OCI-LY1 (cell line): ENCODE measurements around the gene TRIM39.

Experiments
- EZH2 ChIP-seq: fragments of 200-600 bp; sonication (generic), shearing (Covaris generic); IDR thresholded peaks from 2 replicates; pipeline ENCODE4 v1.8.0; 2017; ENCODE audit warnings: borderline replicate concordance, mixed run types, mild to moderate bottlenecking, antibody characterized with exemption, low read length, moderate library complexity, mixed read lengths
- TF ChIP-seq, protein P1 (sequence below): fragments of 200-600 bp; sonication (generic), shearing (Covaris generic); IDR thresholded peaks from 2 replicates; pipeline ENCODE4 v1.5.1; 2017; ENCODE audit warnings: mild to moderate bottlenecking, antibody characterized with exemption, low read length, moderate library complexity, mixed read lengths

DNA sequence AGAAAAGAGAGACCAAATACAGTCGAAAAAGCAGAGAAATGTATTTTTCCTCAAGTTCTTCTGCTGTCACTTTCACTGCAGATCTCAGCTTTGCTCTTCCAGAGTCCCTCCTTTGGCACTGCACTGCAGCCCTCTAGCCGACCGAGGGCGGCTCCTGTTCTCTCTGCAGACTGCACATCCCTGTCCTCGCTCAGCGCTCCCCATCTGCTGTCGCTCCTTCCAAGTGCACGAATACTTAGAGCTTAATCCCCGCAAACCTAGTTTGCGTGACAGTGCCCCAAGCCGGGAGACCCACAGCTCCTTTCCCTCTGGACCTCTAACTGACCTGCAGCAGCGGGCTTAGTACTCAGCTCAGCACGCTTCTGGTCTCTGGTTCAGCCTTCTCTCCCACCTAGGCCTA lies 33.4 kb downstream of the TRIM39 start:
- TF ChIP-seq, protein P1, sequence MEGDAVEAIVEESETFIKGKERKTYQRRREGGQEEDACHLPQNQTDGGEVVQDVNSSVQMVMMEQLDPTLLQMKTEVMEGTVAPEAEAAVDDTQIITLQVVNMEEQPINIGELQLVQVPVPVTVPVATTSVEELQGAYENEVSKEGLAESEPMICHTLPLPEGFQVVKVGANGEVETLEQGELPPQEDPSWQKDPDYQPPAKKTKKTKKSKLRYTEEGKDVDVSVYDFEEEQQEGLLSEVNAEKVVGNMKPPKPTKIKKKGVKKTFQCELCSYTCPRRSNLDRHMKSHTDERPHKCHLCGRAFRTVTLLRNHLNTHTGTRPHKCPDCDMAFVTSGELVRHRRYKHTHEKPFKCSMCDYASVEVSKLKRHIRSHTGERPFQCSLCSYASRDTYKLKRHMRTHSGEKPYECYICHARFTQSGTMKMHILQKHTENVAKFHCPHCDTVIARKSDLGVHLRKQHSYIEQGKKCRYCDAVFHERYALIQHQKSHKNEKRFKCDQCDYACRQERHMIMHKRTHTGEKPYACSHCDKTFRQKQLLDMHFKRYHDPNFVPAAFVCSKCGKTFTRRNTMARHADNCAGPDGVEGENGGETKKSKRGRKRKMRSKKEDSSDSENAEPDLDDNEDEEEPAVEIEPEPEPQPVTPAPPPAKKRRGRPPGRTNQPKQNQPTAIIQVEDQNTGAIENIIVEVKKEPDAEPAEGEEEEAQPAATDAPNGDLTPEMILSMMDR = no peak
- no peak for TF ChIP-seq EZH2
